Lung microvascular endothelial cell (primary cell): ENCODE data around the gene TCEA3. TPM values are rescaled to one million over a fixed set of nuclear protein-coding genes. Genes with fewer than 3 reads are reported as not detected.

Experiments used
- DNase-seq, 2 donors: peaks; one replicate each; pipeline versions ENCODE4 v3.0.0 to v3.0.0-alpha.2; 2010; ENCODE audit warnings: low read depth in 2 of 2
- total RNA-seq: library from RNA; depleted of rRNA; stranded (reverse); fragments of >200 nt; gene quantifications from 2 replicates; pipeline ENCODE4 v1.2.1, GENCODE V29; 2014

The TCEA3 gene
- total RNA-seq, 1 donor from 2014 or later, result 0.20 TPM

GRCh38 chr1:23421343-23421742, 3.2 kb downstream of the TCEA3 start:
- DNase-seq, result no peak

GRCh38 chr1:23420778-23421177, 3.8 kb downstream of the TCEA3 start:
- no peak for DNase-seq

- DNase-seq, result no peak
These were observed 5.4 kb downstream of the TCEA3 start for GRCh38 chr1:23419180-23419579.

- peak in 1 of 2 donors; percentile 26 for DNase-seq
These were observed 7.0 kb downstream of the TCEA3 start for GRCh38 chr1:23417570-23417969.

GRCh38 chr1:23416964-23417363, 7.6 kb downstream of the TCEA3 start:
- DNase-seq, result no peak

- no peak for DNase-seq
These were observed 15.7 kb downstream of the TCEA3 start for GRCh38 chr1:23408797-23409290.

GRCh38 chr1:23407016-23407630, 17.4 kb downstream of the TCEA3 start:
- no peak for DNase-seq

- DNase-seq, result no peak
These were observed 18.6 kb downstream of the TCEA3 start for GRCh38 chr1:23405946-23406345.

- peak; percentile 79 for DNase-seq
These were observed 20.6 kb downstream of the TCEA3 start for GRCh38 chr1:23403735-23404486.

- DNase-seq, result no peak
These were observed 21.2 kb downstream of the TCEA3 start for GRCh38 chr1:23403355-23403734.

GRCh38 chr1:23403038-23403336, 21.6 kb downstream of the TCEA3 start:
- peak; percentile 74 to 91 for DNase-seq

GRCh38 chr1:23402286-23403037, 22.1 kb downstream of the TCEA3 start:
- no peak for DNase-seq

GRCh38 chr1:23401313-23401712, 23.2 kb downstream of the TCEA3 start:
- no peak for DNase-seq

GRCh38 chr1:23400324-23401114, 24.0 kb downstream of the TCEA3 start:
- DNase-seq, result peak in 1 of 2 donors; percentile 66

GRCh38 chr1:23399229-23399628, 25.3 kb downstream of the TCEA3 start:
- no peak for DNase-seq

- DNase-seq, result no peak
These were observed 26.6 kb downstream of the TCEA3 start for GRCh38 chr1:23397908-23398307.

- no peak for DNase-seq
These were observed 28.2 kb downstream of the TCEA3 start for GRCh38 chr1:23396380-23396779.

- DNase-seq, result no peak
These were observed 28.7 kb downstream of the TCEA3 start for GRCh38 chr1:23395849-23396248.

- no peak for DNase-seq
These were observed 29.3 kb downstream of the TCEA3 start for GRCh38 chr1:23395154-23395724.

GRCh38 chr1:23394684-23395083, 29.9 kb downstream of the TCEA3 start:
- DNase-seq, result peak in 1 of 2 donors; percentile 37

- DNase-seq, result peak in 1 of 2 donors; percentile 79
These were observed 30.4 kb downstream of the TCEA3 start for GRCh38 chr1:23394181-23394580.
